DND-41 (cell line): Measurements from ENCODE around the gene DPPA2.

ENCODE experiments used
- ATAC-seq: fragments of 200-7000 bp; cut with Tn5 transposase; 3 replicates; pipeline ENCODE4 v1.9.1; 2021; ENCODE audit warnings: low read depth; ENCODE audit not compliant: insufficient read depth
- DNase-seq: peaks from one replicate; pipeline ENCODE4 v3.0.0-alpha.2; 2020
- H2AFZ ChIP-seq: 2 replicates; pipeline ENCODE4 v1.6.0; 2012; ENCODE audit warnings: low read depth, low read length
- H3K27ac ChIP-seq: 2 replicates; pipeline ENCODE4 v1.5.1; 2012; ENCODE audit warnings: low read length, inconsistent platforms
- H3K27me3 ChIP-seq: fragments of 200-600 bp; sonication (generic); 2 replicates; pipeline ENCODE4 v1.6.0; 2012; ENCODE audit warnings: low read length, mild to moderate bottlenecking, inconsistent platforms; ENCODE audit not compliant: insufficient read depth, poor library complexity
- H3K36me3 ChIP-seq: 2 replicates; pipeline ENCODE4 v1.5.1; 2012; ENCODE audit warnings: low read length, inconsistent platforms; ENCODE audit not compliant: insufficient read depth
- H3K4me1 ChIP-seq: 2 replicates; pipeline ENCODE4 v1.5.1; 2012; ENCODE audit warnings: mild to moderate bottlenecking, low read length; ENCODE audit not compliant: insufficient read depth
- H3K4me2 ChIP-seq: 2 replicates; pipeline ENCODE4 v1.6.0; 2012; ENCODE audit warnings: mild to moderate bottlenecking, moderate library complexity, low read length, inconsistent platforms; ENCODE audit not compliant: insufficient read depth
- H3K4me3 ChIP-seq, 2 experiments: fragments of 200-600 bp in 1 of 2; shearing (Covaris generic) in 1 of 2; 2 replicates each; pipeline ENCODE4 v1.5.1; 2012 to 2016; ENCODE audit warnings: inconsistent platforms in 2 of 2, low read length in 2 of 2, mild to moderate bottlenecking in 2 of 2, low read depth in 1 of 2, moderate library complexity in 1 of 2
- H3K79me2 ChIP-seq: 2 replicates; pipeline ENCODE4 v1.6.0; 2012; ENCODE audit warnings: low read length, inconsistent platforms; ENCODE audit not compliant: insufficient read depth
- H3K9ac ChIP-seq: 2 replicates; pipeline ENCODE4 v1.6.0; 2012; ENCODE audit warnings: low read depth, mild to moderate bottlenecking, inconsistent platforms, low read length, moderate library complexity
- H3K9me3 ChIP-seq: 2 replicates; pipeline ENCODE4 v1.5.1; 2012; ENCODE audit warnings: low read length, moderate library complexity, mild to moderate bottlenecking, inconsistent platforms; ENCODE audit not compliant: insufficient read depth, severe bottlenecking
- H4K20me1 ChIP-seq: 2 replicates; pipeline ENCODE4 v1.6.0; 2012; ENCODE audit warnings: low read length; ENCODE audit not compliant: insufficient read depth
- CTCF ChIP-seq: IDR thresholded peaks from 2 replicates; pipeline ENCODE4 v1.5.1; 2012; ENCODE audit warnings: borderline replicate concordance, low read length, moderate library complexity, mild to moderate bottlenecking; ENCODE audit not compliant: poor library complexity, severe bottlenecking; ENCODE audit errors: extremely low read depth
- EZH2 ChIP-seq: IDR thresholded peaks from 3 replicates; pipeline ENCODE4 v1.6.1; 2012; ENCODE audit warnings: borderline replicate concordance, low read depth, mild to moderate bottlenecking, moderate library complexity, low read length, inconsistent platforms; ENCODE audit not compliant: severe bottlenecking

The DPPA2 gene

DNA sequence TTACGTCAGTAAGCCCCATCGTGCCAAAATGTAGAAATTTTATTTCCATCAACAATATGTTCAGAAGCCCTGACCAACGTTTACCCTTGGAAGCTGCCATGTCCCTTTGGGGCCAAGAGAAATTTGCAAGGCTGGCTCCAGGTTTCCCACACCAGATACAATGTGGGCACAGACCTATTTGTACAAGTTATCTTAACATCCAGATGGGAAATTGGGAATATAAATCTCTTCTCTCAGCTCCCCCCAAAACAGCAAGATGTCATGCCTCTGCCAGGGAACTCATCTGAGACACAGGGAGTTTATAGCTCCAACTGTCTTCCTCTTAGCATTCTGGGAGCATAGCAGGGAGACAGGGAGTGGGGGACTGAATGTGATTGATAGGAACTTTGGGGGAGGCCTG, 9.3 kb upstream of the DPPA2 start:
- Histone ChIP-seq H3K4me1 (no peaks in the 10 kb centered on the region), H3K27me3 (no peaks in the 10 kb centered on the region), H3K9me3 (no peaks in the 10 kb centered on the region), H2AFZ (no peak overlapping the region), H3K36me3 (no peaks in the 10 kb centered on the region), H3K27ac (no peak overlapping the region), H4K20me1 (no peaks in the 10 kb centered on the region), H3K4me3 (no peak overlapping the region), H3K4me2 (no peak overlapping the region), H3K79me2 (no peaks in the 10 kb centered on the region), H3K9ac (no peak overlapping the region)
- TF ChIP-seq EZH2: no peak
- no peak for TF ChIP-seq CTCF
- ATAC-seq (no peak), DNase-seq (no peak)

DNA sequence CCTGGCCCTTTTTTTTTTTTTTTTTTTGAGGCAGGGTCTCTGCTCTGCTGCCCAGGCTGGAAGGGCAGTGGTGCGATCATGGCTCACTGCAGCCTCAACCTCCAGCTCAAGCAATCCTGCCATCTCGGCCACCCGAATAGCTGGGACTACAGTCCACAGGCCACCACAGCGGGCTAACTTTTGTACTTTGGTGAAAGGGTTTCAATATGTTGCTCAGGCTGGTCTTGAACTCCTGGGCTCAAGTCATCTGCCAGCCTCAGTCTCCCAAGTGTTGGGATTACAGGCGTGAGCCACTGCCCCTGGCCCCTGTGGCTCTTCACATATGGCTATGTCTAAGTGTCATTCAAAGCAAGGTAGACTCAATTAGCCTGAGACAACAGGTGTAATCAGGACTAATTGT, 8.8 kb upstream of the DPPA2 start:
- H3K4me1 ChIP-seq: no peaks in the 10 kb centered on the region
- no peak overlapping the region for H3K27ac ChIP-seq
- no peak overlapping the region for H3K4me3 ChIP-seq
- H3K9ac ChIP-seq: no peak overlapping the region
- H3K27me3 ChIP-seq: no peaks in the 10 kb centered on the region
- no peaks in the 10 kb centered on the region for H3K79me2 ChIP-seq
- H4K20me1 ChIP-seq: no peaks in the 10 kb centered on the region
- H3K4me2 ChIP-seq: no peak overlapping the region
- TF ChIP-seq CTCF: no peak
- TF ChIP-seq EZH2: no peak
- DNase-seq (no peak), ATAC-seq (no peak)
- no peaks in the 10 kb centered on the region for H3K9me3 ChIP-seq
- H2AFZ ChIP-seq: no peak overlapping the region
- H3K36me3 ChIP-seq: no peaks in the 10 kb centered on the region

GRCh38 chr3:109313061-109313460, 3.3 kb downstream of the DPPA2 start:
- no peak overlapping the region for H3K4me2 ChIP-seq
- TF ChIP-seq EZH2: no peak
- no peak for TF ChIP-seq CTCF
- H3K4me3 ChIP-seq: no peak overlapping the region
- no peaks in the 10 kb centered on the region for H3K79me2 ChIP-seq
- no peaks in the 10 kb centered on the region for H3K4me1 ChIP-seq
- no peak overlapping the region for H3K27ac ChIP-seq
- no peak overlapping the region for H3K9ac ChIP-seq
- H3K36me3 ChIP-seq: no peaks in the 10 kb centered on the region
- DNase-seq (no peak), ATAC-seq (no peak)
- no peaks in the 10 kb centered on the region for H3K27me3 ChIP-seq
- H3K9me3 ChIP-seq: no peaks in the 10 kb centered on the region
- H2AFZ ChIP-seq: no peak overlapping the region
- no peaks in the 10 kb centered on the region for H4K20me1 ChIP-seq

DNA sequence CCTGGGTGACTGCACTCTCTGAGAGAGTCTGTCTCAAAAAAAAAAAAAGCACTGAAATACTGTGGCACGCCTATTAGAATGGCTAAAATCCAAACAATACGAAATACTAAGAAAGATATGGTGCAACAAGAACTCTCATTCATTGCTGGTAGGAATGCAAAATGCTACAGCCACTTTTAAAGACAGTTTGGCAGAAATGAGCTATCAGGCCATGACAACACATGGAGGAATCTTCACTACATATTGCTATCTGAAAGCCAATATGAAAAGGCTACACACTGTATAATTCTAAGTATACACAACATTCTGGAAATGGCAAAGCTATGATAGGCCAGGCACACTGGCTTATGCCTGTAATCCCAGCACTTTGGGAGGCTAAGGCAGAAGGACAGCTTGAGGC, 18.8 kb downstream of the DPPA2 start:
- Histone ChIP-seq H3K36me3 (no peaks in the 10 kb centered on the region), H3K27me3 (no peaks in the 10 kb centered on the region), H2AFZ (no peak overlapping the region), H3K4me3 (no peak overlapping the region), H3K9me3 (no peaks in the 10 kb centered on the region), H3K4me2 (no peak overlapping the region), H3K9ac (no peak overlapping the region), H3K4me1 (no peaks in the 10 kb centered on the region), H3K27ac (no peak overlapping the region), H4K20me1 (no peaks in the 10 kb centered on the region), H3K79me2 (no peaks in the 10 kb centered on the region)
- TF ChIP-seq CTCF (no peak), EZH2 (no peak)
- no peak for ATAC-seq
- no peak for DNase-seq
